Colonic mucosa (tissue), 4 donors: Measurements from ENCODE around the gene DCLK1. TPM values are rescaled to one million over a fixed set of nuclear protein-coding genes. Genes with fewer than 3 reads are reported as not detected.

Experiments used
- DNase-seq: peaks from one replicate; pipeline ENCODE4 v3.0.0-alpha.2; 2020
- H3K27ac ChIP-seq: fragments of 200-600 bp; one replicate; pipeline ENCODE4 v1.8.0; 2021
- H3K27me3 ChIP-seq: fragments of 200-600 bp; one replicate; pipeline ENCODE4 v1.8.0; 2021
- H3K36me3 ChIP-seq: fragments of 200-600 bp; one replicate; pipeline ENCODE4 v1.8.0; 2021
- H3K4me1 ChIP-seq: fragments of 200-600 bp; one replicate; pipeline ENCODE4 v1.8.0; 2021; ENCODE audit warnings: mild to moderate bottlenecking
- H3K4me3 ChIP-seq: fragments of 200-600 bp; one replicate; pipeline ENCODE4 v1.8.0; 2021
- H3K9ac ChIP-seq, 2 donors: one replicate each; pipeline ENCODE4 v1.7.0; 2013; ENCODE audit warnings: control low read depth in 2 of 2, low read depth in 2 of 2, low read length in 2 of 2
- H3K9me3 ChIP-seq: fragments of 200-600 bp; one replicate; pipeline ENCODE4 v1.8.0; 2021
- CTCF ChIP-seq: fragments of 200-600 bp; IDR thresholded peaks from one replicate; pipeline ENCODE4 v1.8.0; 2022; ENCODE audit warnings: antibody characterized with exemption, mild to moderate bottlenecking
- intact Hi-C: fragments of 100-400 bp; cut with DNase I; formaldehyde crosslinking; loops from one replicate; pipeline ENCODE4 v1.14.1; 2022
- total RNA-seq, 2 donors: library from RNA; stranded (reverse); fragmentation: NEBNext Ultra II Directional in 1 of 2; extraction: Animal tissue kit (Norgen Biotek cat#: 25700) in 1 of 2; gene quantifications; one replicate each; pipeline ENCODE4 v1.2.1, GENCODE V29; 2021
- donor health status: healthy.
- donor health status: DM: no; HTN: no; CAD: no.
- donor health status: DM: no; HTN: no; CAD: no.

DCLK1 gene
- total RNA-seq, 2 donors from 2014 or later = 1.5 to 5.0 TPM

DNA sequence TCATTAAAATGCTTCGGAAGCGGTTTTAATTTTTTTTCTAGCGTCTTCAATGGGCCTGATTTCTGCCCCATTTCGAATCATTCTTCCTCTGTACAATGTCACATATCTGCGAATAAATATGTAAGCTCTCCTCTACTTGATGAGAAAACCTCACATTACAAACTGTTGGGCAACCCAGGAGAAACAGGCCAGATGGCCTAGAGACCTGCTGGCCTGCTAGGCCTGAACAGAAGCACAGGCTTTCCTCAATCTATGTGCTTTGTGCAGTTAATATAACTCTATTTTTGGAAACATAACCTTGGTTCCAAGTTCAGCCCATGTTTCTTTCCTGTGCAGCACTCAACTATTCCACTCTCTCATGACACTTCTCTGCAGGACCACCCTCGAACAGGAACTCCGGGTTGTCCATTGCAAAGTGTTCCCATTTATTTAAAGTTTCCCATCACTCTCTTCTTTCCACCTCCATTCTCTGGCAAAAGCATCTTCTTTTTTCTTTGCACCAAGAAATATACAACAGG lies 42.0 kb downstream of the DCLK1 start:
- Histone ChIP-seq H3K4me1 (no peaks in the 10 kb centered on the region), H3K36me3 (no peaks in the 10 kb centered on the region), H3K9ac (no peak overlapping the region), H3K4me3 (no peak overlapping the region), H3K27me3 (no peaks in the 10 kb centered on the region), H3K27ac (no peak overlapping the region), H3K9me3 (no peaks in the 10 kb centered on the region)
- no peak for DNase-seq
- intact Hi-C loops = no loop called here
- no peak for TF ChIP-seq CTCF

DNA sequence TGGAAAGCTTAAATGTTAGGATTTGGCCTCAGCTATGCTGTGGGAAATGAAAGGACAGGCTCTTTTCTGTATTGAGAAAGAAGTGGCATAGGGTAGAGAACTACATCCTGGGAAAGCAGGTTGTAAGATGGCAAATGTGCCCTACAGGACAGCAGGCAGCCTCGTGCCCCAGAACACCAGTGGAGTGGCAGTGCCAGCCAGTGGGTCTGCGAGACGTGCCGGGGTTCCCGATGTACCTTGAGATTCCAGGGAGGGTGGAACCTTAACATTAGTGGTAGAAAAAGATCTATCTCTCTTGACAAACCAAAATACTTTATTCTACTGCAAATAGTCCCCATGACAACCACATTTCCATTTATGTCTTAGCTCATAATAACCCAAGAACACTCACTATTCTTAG lies 42.7 kb downstream of the DCLK1 start:
- Histone ChIP-seq H3K27me3 (no peaks in the 10 kb centered on the region), H3K27ac (no peak overlapping the region), H3K36me3 (no peaks in the 10 kb centered on the region), H3K9me3 (no peaks in the 10 kb centered on the region), H3K4me3 (no peak overlapping the region), H3K9ac (no peak overlapping the region), H3K4me1 (no peaks in the 10 kb centered on the region)
- intact Hi-C loops = no loop called here
- no peak for TF ChIP-seq CTCF
- no peak for DNase-seq

DNA sequence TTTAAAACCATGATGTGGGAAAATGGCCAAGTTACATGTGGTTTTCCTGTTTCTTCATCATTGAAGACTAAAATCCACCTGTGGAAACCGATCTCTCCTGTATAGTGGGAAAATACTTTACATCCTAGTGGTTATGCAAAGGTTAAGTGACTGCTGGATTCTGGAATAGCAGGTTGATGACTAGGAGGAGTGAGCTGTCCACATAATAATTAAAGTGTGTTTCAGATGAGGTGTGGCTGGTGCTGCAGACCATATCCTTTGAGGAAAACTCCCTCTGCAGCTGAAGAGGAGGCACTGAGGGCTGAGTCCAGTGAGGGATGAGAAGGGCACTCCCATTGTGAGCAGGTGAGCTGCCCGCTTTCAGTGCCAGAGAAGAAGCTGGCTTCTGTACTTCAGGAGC lies 43.2 kb downstream of the DCLK1 start:
- no peaks in the 10 kb centered on the region for H3K36me3 ChIP-seq
- H3K9me3 ChIP-seq = no peaks in the 10 kb centered on the region
- TF ChIP-seq CTCF = no peak
- no peak overlapping the region for H3K27ac ChIP-seq
- no peaks in the 10 kb centered on the region for H3K27me3 ChIP-seq
- H3K4me1 ChIP-seq = no peaks in the 10 kb centered on the region
- DNase-seq = no peak
- intact Hi-C loops = no loop called here
- H3K9ac ChIP-seq = no peak overlapping the region
- H3K4me3 ChIP-seq = no peak overlapping the region

GRCh38 chr13:36086117-36086516 lies 45.1 kb downstream of the DCLK1 start:
- no peak overlapping the region for H3K27ac ChIP-seq
- no peaks in the 10 kb centered on the region for H3K4me1 ChIP-seq
- no peaks in the 10 kb centered on the region for H3K27me3 ChIP-seq
- intact Hi-C loops = no loop called here
- no peaks in the 10 kb centered on the region for H3K9me3 ChIP-seq
- no peak for TF ChIP-seq CTCF
- no peak overlapping the region for H3K9ac ChIP-seq
- no peaks in the 10 kb centered on the region for H3K36me3 ChIP-seq
- no peak overlapping the region for H3K4me3 ChIP-seq
- DNase-seq = no peak

- Histone ChIP-seq H3K27me3 (no peaks in the 10 kb centered on the region), H3K36me3 (no peaks in the 10 kb centered on the region), H3K9me3 (no peaks in the 10 kb centered on the region), H3K9ac (no peak overlapping the region), H3K4me1 (no peaks in the 10 kb centered on the region), H3K4me3 (no peak overlapping the region), H3K27ac (no peak overlapping the region)
- no peak for DNase-seq
- no peak for TF ChIP-seq CTCF
- intact Hi-C loops = no loop called here
These were observed 47.1 kb downstream of the DCLK1 start for GRCh38 chr13:36084131-36084530.

DNA sequence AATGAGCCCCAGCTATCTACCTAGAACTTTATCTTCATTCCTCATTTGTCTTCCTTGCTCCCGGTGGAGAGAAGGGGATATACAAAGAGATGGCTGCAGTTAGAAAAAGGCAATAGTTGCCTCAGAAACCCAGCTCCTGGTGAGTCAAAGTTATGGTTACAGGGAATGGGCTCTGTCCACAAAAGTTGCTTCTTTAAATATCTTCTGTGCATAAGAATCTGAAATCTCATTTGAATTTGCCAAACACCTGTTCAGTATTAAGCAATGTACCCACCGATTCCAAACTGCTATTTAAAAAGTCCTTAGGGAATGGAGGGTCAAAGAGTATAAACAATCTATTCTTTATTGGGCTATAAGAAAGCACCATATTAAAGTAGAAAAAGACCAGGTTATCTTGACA lies 48.4 kb downstream of the DCLK1 start:
- no peak overlapping the region for H3K4me3 ChIP-seq
- no peak for TF ChIP-seq CTCF
- intact Hi-C loops = no loop called here
- no peaks in the 10 kb centered on the region for H3K4me1 ChIP-seq
- no peaks in the 10 kb centered on the region for H3K9me3 ChIP-seq
- no peaks in the 10 kb centered on the region for H3K36me3 ChIP-seq
- H3K27ac ChIP-seq = no peak overlapping the region
- H3K9ac ChIP-seq = no peak overlapping the region
- no peak for DNase-seq
- H3K27me3 ChIP-seq = no peaks in the 10 kb centered on the region
